GM19238 (cell line): Measurements from ENCODE around the gene GRAMD1A.
"Not testable (repeated sequence)": the region's sequence is repeated elsewhere in the genome, so short reads cannot be mapped to it uniquely, and the experiment has no call there.

Source experiments
- DNase-seq: peaks from one replicate; pipeline ENCODE4 v3.0.0; 2011; ENCODE audit warnings: low spot score; ENCODE audit not compliant: insufficient read length

The GRAMD1A gene

GRCh38 chr19:35002037-35002535, 2.0 kb downstream of the GRAMD1A start:
- DNase-seq = peak; percentile 0

- DNase-seq = no peak
Observed at GRCh38 chr19:35004517-35005255, 4.6 kb downstream of the GRAMD1A start.

- no peak for DNase-seq
Observed at GRCh38 chr19:35005256-35005977, 5.3 kb downstream of the GRAMD1A start.

- DNase-seq = not testable (repeated sequence)
Observed at GRCh38 chr19:35006007-35006341, 5.9 kb downstream of the GRAMD1A start.

- no peak for DNase-seq
Observed at GRCh38 chr19:35006342-35006998, 6.3 kb downstream of the GRAMD1A start.

- DNase-seq = no peak
Observed at GRCh38 chr19:35006999-35007365, 6.9 kb downstream of the GRAMD1A start.

GRCh38 chr19:35007427-35007826, 7.3 kb downstream of the GRAMD1A start:
- not testable (repeated sequence) for DNase-seq

GRCh38 chr19:35008891-35009341, 8.8 kb downstream of the GRAMD1A start:
- no peak for DNase-seq

- no peak for DNase-seq
Observed at GRCh38 chr19:35009424-35010415, 9.6 kb downstream of the GRAMD1A start.

- no peak for DNase-seq
Observed at GRCh38 chr19:35011091-35011689, 11.1 kb downstream of the GRAMD1A start.

- no peak for DNase-seq
Observed at GRCh38 chr19:35011737-35012682, 11.9 kb downstream of the GRAMD1A start.

GRCh38 chr19:35013041-35013819, 13.1 kb downstream of the GRAMD1A start:
- peak; percentile 91 for DNase-seq

- no peak for DNase-seq
Observed at GRCh38 chr19:35013820-35014754, 14.0 kb downstream of the GRAMD1A start.

- not testable (repeated sequence) for DNase-seq
Observed at GRCh38 chr19:35014774-35015173, 14.7 kb downstream of the GRAMD1A start.

GRCh38 chr19:35015270-35015953, 15.3 kb downstream of the GRAMD1A start:
- no peak for DNase-seq

- DNase-seq = no peak
Observed at GRCh38 chr19:35015954-35016351, 15.8 kb downstream of the GRAMD1A start.

- DNase-seq = no peak
Observed at GRCh38 chr19:35017507-35017906, 17.4 kb downstream of the GRAMD1A start.
